GM21515 (cell line): ENCODE results near the gene PKP3.
"Not testable (repeated sequence)": the region's sequence is repeated elsewhere in the genome, so short reads cannot be mapped to it uniquely, and the experiment has no call there.

Source experiments
- ATAC-seq: cut with Tn5 transposase; IDR thresholded peaks from one replicate; pipeline ENCODE4 v1.9.1; 2021; ENCODE audit not compliant: unreplicated experiment

Gene PKP3

GRCh38 chr11:363443-363805 is 30.6 kb upstream of the PKP3 start:
- ATAC-seq, result not testable (repeated sequence)

GRCh38 chr11:363948-364761 is 29.9 kb upstream of the PKP3 start:
- no peak for ATAC-seq

- ATAC-seq, result no peak
These were observed 28.9 kb upstream of the PKP3 start for GRCh38 chr11:364991-365725.

- ATAC-seq, result no peak
These were observed 28.2 kb upstream of the PKP3 start for GRCh38 chr11:365831-366230.

- no peak for ATAC-seq
These were observed 26.0 kb upstream of the PKP3 start for GRCh38 chr11:367956-368413.

GRCh38 chr11:368414-369335 is 25.3 kb upstream of the PKP3 start:
- ATAC-seq, result no peak

- ATAC-seq, result no peak
These were observed 24.5 kb upstream of the PKP3 start, which contains the start of gene B4GALNT4 for GRCh38 chr11:369336-370018. B4GALNT4 (plus strand) TSS chr11:369499; CDS start chr11:369804, 305 bp downstream.

GRCh38 chr11:370070-370941 is 23.7 kb upstream of the PKP3 start:
- no peak for ATAC-seq

GRCh38 chr11:371051-371450 is 23.0 kb upstream of the PKP3 start:
- no peak for ATAC-seq

- no peak for ATAC-seq
These were observed 22.1 kb upstream of the PKP3 start for GRCh38 chr11:371716-372590.

GRCh38 chr11:372809-373715 is 20.9 kb upstream of the PKP3 start:
- no peak for ATAC-seq

- ATAC-seq, result no peak
These were observed 20.1 kb upstream of the PKP3 start for GRCh38 chr11:373716-374551.

- ATAC-seq, result no peak
These were observed 18.7 kb upstream of the PKP3 start for GRCh38 chr11:375065-376025.

GRCh38 chr11:376531-377173 is 17.4 kb upstream of the PKP3 start:
- ATAC-seq, result no peak
